ENCODE data around the gene FITM1. TPM values are rescaled to one million over a fixed set of nuclear protein-coding genes. Genes with fewer than 3 reads are reported as not detected.

Gene FITM1
- total and polyA plus RNA-seq, 11 donors, result 43.3 to 276 (median 107) TPM

GRCh38 chr14:24093901-24094840, 36.3 kb upstream of the FITM1 start, which contains the start of gene PCK2:
TSS of gene PCK2 (plus strand) at chr14:24094311. CDS start at chr14:24094406, 95 bp downstream.
- intact Hi-C loops (cut with DNase I), result loop anchor here in 8 of 10 donors (5.0 to 10.0 kb wide), 5 partner anchors 37 to 117 kb away; partner anchors contain the start of gene DHRS4L2 (in 2 of the 8)
- Histone ChIP-seq H3K27ac (peak within 1 kb of the TSS; percentile 77 to 96 (median 94)), H3K4me3 (peak within 1 kb of the TSS; percentile 73 to 94 (median 80)), H3K27me3 (no peaks in the 10 kb centered on the region), H3K4me1 (peaks cover 0 to 26% (median 14%) of the 10 kb centered on the region in 12 donors), H3K36me3 (peaks cover 0 to 14% (median 0%) of the 10 kb centered on the region in 9 donors), H3K9me3 (no peaks in the 10 kb centered on the region)
- WGBS, 4 donors, result 0 to 1% (median 1%) methylated on average over 52 to 68 of the region's 68 CpGs
- ATAC-seq, result peak; percentile 76 to 92 (median 90)
- DNase-seq, result peak; percentile 85 to 94 (median 91)
- TF ChIP-seq CTCF (IDR thresholded peaks at IDR 0.05), result peak in 1 of 12 donors; percentile 14
- TF ChIP-seq POLR2A (IDR thresholded peaks at IDR 0.05), result peak in 1 of 2 donors; percentile 62

- intact Hi-C loops (cut with DNase I), result loop anchor here in 8 of 10 donors (5.0 to 10.0 kb wide), 5 partner anchors 38 to 118 kb away; partner anchors contain the start of gene DHRS4L2 (in 2 of the 8)
- no peaks in the 10 kb centered on the region for H3K9me3 ChIP-seq
- TF ChIP-seq CTCF (IDR thresholded peaks at IDR 0.05) (no peak), POLR2A (IDR thresholded peaks at IDR 0.05) (no peak)
- H3K27ac ChIP-seq, result peak overlapping the region; percentile 77 to 96 (median 94)
- no peaks in the 10 kb centered on the region for H3K27me3 ChIP-seq
- H3K36me3 ChIP-seq, result peaks cover 0 to 20% (median 0%) of the 10 kb centered on the region in 9 donors
- H3K4me3 ChIP-seq, result peak overlapping the region; percentile 73 to 94 (median 80)
- peak in 2 of 4 donors; percentile 1 for ATAC-seq
- WGBS, 4 donors, result 26 to 45% (median 35%) methylated on average over 14 of the region's 14 CpGs
- peaks cover 0 to 26% (median 14%) of the 10 kb centered on the region in 12 donors for H3K4me1 ChIP-seq
- DNase-seq, result no peak
Measured at GRCh38 chr14:24094841-24095270, 35.6 kb upstream of the FITM1 start.

- TF ChIP-seq POLR2A (IDR thresholded peaks at IDR 0.05) (no peak), CTCF (IDR thresholded peaks at IDR 0.05) (no peak)
- peak in 4 of 5 donors; percentile 40 to 68 (median 56) for DNase-seq
- Histone ChIP-seq H3K27ac (peak overlapping the region in 11 of 12 donors; percentile 89 to 96 (median 94)), H3K4me3 (peak overlapping the region; percentile 73 to 94 (median 80)), H3K27me3 (no peaks in the 10 kb centered on the region), H3K9me3 (no peaks in the 10 kb centered on the region), H3K4me1 (peaks cover 0 to 26% (median 14%) of the 10 kb centered on the region in 12 donors), H3K36me3 (peaks cover 0 to 27% (median 0%) of the 10 kb centered on the region in 9 donors)
- WGBS, 4 donors, result 61 to 66% (median 62%) methylated on average over 10 to 12 of the region's 12 CpGs
- peak in 3 of 4 donors; percentile 8 to 33 (median 14) for ATAC-seq
- intact Hi-C loops (cut with DNase I), result loop anchor here in 1 of 10 donors (10.0 kb wide), 1 partner anchor 111 kb away; the partner anchor contains the start of gene DHRS4L2
Measured at GRCh38 chr14:24095271-24096068, 35.0 kb upstream of the FITM1 start.

Data from heart left ventricle (tissue), 16 donors.